GM12873 (cell line): Measurements from ENCODE around the gene LRRC59.

ENCODE experiments used
- TF ChIP-seq, protein P1 (sequence below): IDR thresholded peaks from 2 replicates; pipeline ENCODE4 v1.5.1; 2012; ENCODE audit warnings: low read depth, mild to moderate bottlenecking, moderate library complexity, low read length, control low read depth; ENCODE audit not compliant: insufficient read depth; ENCODE audit errors: missing control alignments

The LRRC59 gene

DNA sequence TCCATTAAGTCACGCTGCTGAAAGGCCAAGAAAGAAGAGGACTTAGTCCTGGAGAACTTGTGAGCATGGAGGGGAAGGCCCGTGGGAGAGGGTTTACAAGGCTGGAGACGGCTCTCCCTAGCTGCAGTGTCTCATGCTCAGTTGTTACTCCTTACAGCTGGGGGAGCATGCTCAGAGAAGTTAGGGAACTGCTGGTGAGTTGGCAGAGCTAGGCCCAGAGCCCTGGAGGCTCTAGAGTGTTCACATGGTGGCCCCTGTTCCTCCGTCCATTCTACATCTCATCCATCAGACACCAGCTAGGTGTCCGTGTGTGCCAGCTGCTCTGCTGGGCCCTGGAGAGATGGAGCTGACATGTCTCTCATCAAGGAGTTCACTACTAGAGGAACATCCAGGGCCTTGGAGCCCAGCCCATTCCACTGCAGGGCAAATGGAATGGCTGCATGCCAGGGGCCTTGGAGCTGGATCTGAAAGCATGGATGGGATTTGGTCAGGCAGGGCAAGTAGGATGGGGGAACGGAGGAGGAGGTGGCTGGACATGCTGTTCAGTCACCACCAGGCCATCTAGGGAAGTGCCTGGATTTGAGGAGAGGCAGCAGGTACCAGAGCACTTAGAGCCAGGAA is 45.1 kb downstream of the LRRC59 start:
- TF ChIP-seq, protein P1, sequence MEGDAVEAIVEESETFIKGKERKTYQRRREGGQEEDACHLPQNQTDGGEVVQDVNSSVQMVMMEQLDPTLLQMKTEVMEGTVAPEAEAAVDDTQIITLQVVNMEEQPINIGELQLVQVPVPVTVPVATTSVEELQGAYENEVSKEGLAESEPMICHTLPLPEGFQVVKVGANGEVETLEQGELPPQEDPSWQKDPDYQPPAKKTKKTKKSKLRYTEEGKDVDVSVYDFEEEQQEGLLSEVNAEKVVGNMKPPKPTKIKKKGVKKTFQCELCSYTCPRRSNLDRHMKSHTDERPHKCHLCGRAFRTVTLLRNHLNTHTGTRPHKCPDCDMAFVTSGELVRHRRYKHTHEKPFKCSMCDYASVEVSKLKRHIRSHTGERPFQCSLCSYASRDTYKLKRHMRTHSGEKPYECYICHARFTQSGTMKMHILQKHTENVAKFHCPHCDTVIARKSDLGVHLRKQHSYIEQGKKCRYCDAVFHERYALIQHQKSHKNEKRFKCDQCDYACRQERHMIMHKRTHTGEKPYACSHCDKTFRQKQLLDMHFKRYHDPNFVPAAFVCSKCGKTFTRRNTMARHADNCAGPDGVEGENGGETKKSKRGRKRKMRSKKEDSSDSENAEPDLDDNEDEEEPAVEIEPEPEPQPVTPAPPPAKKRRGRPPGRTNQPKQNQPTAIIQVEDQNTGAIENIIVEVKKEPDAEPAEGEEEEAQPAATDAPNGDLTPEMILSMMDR = no peak

DNA sequence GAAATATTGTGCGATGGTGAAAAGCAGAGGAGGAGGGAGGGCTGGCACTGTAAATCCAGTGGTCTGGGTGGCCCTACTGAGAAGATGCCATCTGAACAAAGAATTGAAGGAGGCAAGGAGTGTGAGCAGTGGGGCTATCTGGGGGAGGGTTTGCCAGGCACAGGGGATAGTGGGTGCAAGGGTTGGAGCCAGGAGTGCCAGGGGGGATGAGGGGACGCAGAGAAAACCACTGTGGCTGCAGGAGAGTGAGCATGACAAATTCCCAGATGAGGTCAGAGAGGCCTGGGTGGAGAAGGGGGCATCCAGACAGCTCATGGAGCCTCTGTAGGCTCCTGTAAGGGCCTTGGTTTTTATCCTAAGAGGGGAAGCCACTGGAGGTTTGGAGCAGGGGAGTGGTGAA is 46.6 kb downstream of the LRRC59 start:
- TF ChIP-seq, protein P1 = no peak

DNA sequence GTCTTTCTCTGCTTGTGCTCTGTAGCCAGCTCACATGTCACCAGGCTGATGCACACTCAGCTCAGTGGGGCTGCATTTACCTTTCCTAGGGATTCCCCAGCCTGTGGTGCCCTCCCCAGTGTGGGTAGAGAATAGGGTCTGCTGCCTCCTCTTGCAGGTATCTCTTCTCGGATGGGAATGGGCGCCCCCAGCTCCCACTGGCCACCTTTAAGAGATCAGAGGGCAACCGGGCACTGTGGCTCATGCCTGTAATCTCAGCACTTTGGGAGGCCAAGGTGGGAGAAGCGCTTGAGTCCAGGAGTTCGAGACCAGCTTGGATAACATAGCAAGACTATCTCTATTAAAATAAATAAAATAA is 48.1 kb downstream of the LRRC59 start:
- TF ChIP-seq, protein P1 = no peak

DNA sequence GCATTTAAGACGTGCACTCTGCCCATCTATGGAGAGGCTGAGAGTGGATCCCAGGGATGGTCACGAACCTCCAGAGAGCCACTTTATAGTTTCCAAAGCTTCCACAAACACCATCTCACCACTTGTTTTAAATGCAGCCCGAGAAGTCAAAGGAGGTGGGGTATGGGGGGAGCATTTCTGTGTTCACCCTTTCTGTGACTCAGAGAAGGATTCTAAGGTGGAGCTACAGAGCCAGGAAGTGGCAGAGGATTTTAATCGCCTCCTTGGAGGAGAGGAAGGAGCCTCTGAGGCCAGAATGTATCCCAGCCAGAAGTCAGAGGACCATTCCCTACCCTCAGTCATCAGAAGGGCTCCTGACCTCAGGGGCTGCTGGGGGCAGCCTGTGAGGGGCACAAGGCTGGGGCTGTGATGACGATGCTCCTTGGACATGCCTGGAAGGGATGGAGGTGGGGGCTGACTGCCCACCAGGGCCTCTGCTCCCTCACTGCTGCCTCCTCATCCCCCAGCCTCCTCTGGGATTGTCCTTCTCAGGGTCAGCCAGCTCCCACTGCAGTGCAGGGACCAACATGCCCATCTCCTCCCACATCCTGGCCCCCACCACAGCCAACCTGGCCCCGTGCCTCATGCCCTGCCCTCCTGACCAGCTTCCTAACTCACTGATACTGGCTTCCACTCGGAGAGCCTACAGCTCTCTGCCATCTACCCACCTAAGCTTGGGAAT is 48.6 kb downstream of the LRRC59 start:
- TF ChIP-seq, protein P1 = no peak

DNA sequence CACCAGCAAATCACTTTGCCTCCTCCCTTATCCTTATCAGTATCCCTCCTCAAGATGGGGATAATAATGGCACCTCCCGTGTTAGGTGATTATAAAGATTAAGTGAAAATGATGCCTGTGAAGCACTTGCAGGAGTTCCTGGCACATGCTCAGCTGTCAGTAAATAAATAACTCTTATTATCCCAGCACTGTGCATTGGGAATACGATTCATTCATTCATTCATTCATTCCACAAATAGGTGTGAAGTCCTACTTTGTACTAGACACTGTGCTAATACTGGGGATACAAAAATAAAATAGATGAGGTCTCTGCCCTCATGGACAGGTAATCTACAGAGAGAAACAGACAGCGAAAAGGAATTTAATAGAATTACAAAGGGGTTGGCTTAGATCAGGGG is 49.4 kb downstream of the LRRC59 start:
- TF ChIP-seq, protein P1 = no peak

DNA sequence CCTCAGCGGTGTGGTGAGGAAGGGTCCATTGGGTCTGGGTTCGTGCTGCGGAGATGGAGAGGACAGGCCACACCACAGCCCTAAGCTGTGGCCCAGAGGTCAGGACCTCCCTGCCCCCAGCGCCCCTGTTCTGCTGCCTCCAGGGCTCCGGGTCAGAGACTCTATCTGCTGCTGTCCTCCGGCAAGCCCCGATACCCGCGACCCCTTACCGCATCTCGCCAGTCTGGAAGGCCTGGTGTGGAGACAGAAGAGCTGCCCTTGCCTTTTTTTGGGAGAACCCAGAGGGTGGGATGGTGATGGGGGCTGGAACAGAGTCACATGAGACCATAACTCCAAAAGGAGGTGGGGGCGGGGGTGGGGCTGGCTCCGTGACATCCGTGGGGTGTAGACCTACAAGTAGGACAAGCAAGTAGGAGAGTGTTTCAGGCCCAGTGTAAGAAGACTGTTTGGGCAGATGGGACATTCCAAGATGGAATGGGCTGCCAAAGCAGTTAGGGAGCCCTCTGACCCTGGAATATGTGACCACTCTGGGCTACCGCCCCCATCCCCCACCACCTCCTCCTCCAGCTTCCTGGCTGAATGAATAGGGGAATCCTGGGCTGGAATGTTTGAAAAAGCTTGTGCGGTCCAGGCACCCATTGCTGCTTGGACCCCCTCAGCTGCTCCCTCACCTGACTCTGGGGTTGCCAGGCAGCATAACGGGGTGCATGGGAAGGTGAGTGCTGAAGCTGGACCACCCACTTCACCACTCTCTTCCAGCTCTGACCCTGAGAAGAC is 50.0 kb downstream of the LRRC59 start:
- TF ChIP-seq, protein P1 = no peak
